HFFc6 (cell line): ENCODE data around the gene GPR15. TPM values are rescaled to one million over a fixed set of nuclear protein-coding genes. Genes with fewer than 3 reads are reported as not detected.

ENCODE experiments used
- DNase-seq: peaks from one replicate; pipeline ENCODE4 v3.0.0-alpha.2; 2018
- H3K27ac Mint-ChIP-seq: 2 replicates; pipeline ENCODE4 v1.8.0; 2020; ENCODE audit warnings: mild to moderate bottlenecking, mixed read lengths
- H3K27me3 Mint-ChIP-seq: 2 replicates; pipeline ENCODE4 v1.8.0; 2021; ENCODE audit warnings: mild to moderate bottlenecking, moderate library complexity, mixed read lengths; ENCODE audit not compliant: insufficient read depth
- H3K36me3 Mint-ChIP-seq: 2 replicates; pipeline ENCODE4 v1.8.0; 2021; ENCODE audit warnings: low read depth, mixed read lengths
- H3K4me1 Mint-ChIP-seq: 2 replicates; pipeline ENCODE4 v1.8.0; 2020; ENCODE audit warnings: low read depth, mixed read lengths
- H3K4me3 Mint-ChIP-seq: 2 replicates; pipeline ENCODE4 v1.8.0; 2020; ENCODE audit warnings: mild to moderate bottlenecking, moderate library complexity, mixed read lengths
- H3K9me3 Mint-ChIP-seq: 2 replicates; pipeline ENCODE4 v1.8.0; 2020; ENCODE audit warnings: mild to moderate bottlenecking, mixed read lengths
- CTCF ChIP-seq: fragments of 200-600 bp; sonication (generic); IDR thresholded peaks from 2 replicates; pipeline ENCODE4 v1.5.0; 2021; ENCODE audit warnings: antibody characterized with exemption, mild to moderate bottlenecking
- total RNA-seq, 6 experiments: library from RNA; stranded (reverse); fragmentation: NEBNext Ultra II Directional; extraction: Animal tissue kit (Norgen Biotek cat#: 25700); gene quantifications; 2 replicates in 1 of 6; 3 replicates in 5 of 6; pipeline ENCODE4 v1.2.3, GENCODE V29; 2021

The GPR15 gene
- total RNA-seq, 6 experiments from 2014 or later = not detected

DNA sequence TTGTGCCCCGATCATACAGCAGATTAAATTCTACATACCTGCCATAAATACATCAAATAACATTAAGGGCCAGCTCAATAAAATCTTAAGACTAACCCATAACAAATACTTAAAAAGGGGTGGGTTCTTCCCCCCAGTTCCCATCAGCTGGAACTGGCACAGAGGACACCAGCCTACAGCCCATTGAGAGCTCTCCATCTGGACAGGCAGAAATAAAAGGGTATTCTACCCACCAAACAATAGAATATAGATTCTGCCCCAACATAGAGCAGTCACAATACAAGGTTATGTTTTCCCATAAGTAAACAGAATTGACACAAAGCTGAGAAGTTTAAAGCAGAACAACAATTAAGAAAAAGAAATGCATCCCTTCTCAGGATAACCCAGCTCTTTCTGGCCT is 49.7 kb downstream of the GPR15 start:
- Mint-ChIP-seq H3K9me3 (no peaks in the 10 kb centered on the region), H3K4me3 (no peak overlapping the region), H3K27me3 (no peaks in the 10 kb centered on the region), H3K27ac (no peak overlapping the region), H3K4me1 (peaks cover 37% of the 10 kb centered on the region), H3K36me3 (peaks cover 27% of the 10 kb centered on the region)
- no peak for TF ChIP-seq CTCF
- no peak for DNase-seq

DNA sequence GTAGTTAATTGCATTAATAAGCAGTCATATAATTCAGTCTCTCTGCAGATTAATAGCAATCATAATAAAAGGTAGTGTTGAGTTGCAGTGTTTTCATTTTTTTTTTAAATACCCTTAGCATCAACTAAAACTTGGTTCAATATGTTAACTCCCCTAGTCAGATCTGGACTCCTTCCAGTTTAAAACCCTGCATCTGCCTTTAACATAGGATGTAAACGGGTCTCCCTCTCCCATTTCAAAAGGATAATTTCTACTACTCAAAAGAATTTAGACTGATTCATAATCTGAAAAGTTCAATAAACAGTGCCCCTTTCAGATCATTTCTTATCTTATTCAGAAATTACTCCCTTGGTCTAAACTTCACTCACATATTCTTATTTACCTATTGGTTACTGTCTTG is 50.3 kb downstream of the GPR15 start:
- no peak for TF ChIP-seq CTCF
- Mint-ChIP-seq H3K27me3 (no peaks in the 10 kb centered on the region), H3K36me3 (peaks cover 27% of the 10 kb centered on the region), H3K4me3 (no peak overlapping the region), H3K27ac (no peak overlapping the region), H3K9me3 (no peaks in the 10 kb centered on the region), H3K4me1 (peaks cover 32% of the 10 kb centered on the region)
- DNase-seq = no peak

- TF ChIP-seq CTCF = no peak
- Mint-ChIP-seq H3K4me1 (peaks cover 28% of the 10 kb centered on the region), H3K36me3 (peaks cover 24% of the 10 kb centered on the region)
Measured at GRCh38 chr3:98583766-98584165, 52.0 kb downstream of the GPR15 start.

More at GRCh38 chr3:98583766-98584165, 52.0 kb downstream of the GPR15 start:
- H3K27me3 Mint-ChIP-seq = no peaks in the 10 kb centered on the region
- no peak overlapping the region for H3K4me3 Mint-ChIP-seq
- no peaks in the 10 kb centered on the region for H3K9me3 Mint-ChIP-seq
- no peak overlapping the region for H3K27ac Mint-ChIP-seq
- DNase-seq = no peak

Other genes starting within 250 kb of the GPR15 start
- gene OR5H2, start 249.5 kb upstream of the GPR15 start, total RNA-seq = not detected
- gene OR5K4, start 178.1 kb upstream of the GPR15 start, total RNA-seq = not detected
- gene OR5K3, start 141.3 kb upstream of the GPR15 start, total RNA-seq = not detected
- gene OR5K1, start 68.8 kb upstream of the GPR15 start, total RNA-seq = not detected
- gene OR5K2, start 34.3 kb upstream of the GPR15 start, total RNA-seq = not detected
- gene CLDND1, start 9.1 kb upstream of the GPR15 start, total RNA-seq = 10 to 100 TPM; 41.4 to 52.3 (median 48.5) TPM
- 10 to 100 TPM; 18.0 to 27.6 (median 19.6) TPM for gene CPOX, start 61.6 kb downstream of the GPR15 start, total RNA-seq
- not detected for gene ST3GAL6, start 231.4 kb downstream of the GPR15 start, total RNA-seq